OCI-LY1 (cell line): Measurements from ENCODE around the gene UROC1.

Source experiments
- H2AFZ ChIP-seq: fragments of 200-600 bp; sonication (generic), shearing (Covaris generic); 2 replicates; pipeline ENCODE4 v1.6.0; 2014; ENCODE audit warnings: antibody characterized with exemption, mild to moderate bottlenecking, low read length
- H3F3A ChIP-seq: fragments of 200-600 bp; sonication (generic), shearing (Covaris generic); 2 replicates; pipeline ENCODE4 v1.6.0; 2014; ENCODE audit warnings: mild to moderate bottlenecking, antibody characterized with exemption, low read length, moderate library complexity; ENCODE audit not compliant: insufficient read depth
- H3K27ac ChIP-seq: fragments of 200-600 bp; sonication (generic); 2 replicates; pipeline ENCODE4 v1.5.1; 2014; ENCODE audit warnings: low read length, mixed run types, mild to moderate bottlenecking, low read depth; ENCODE audit not compliant: poor library complexity, severe bottlenecking
- H3K27me3 ChIP-seq: fragments of 200-600 bp; sonication (generic); 2 replicates; pipeline ENCODE4 v1.6.0; 2014; ENCODE audit warnings: antibody characterized with exemption, mild to moderate bottlenecking, low read length, moderate library complexity; ENCODE audit not compliant: insufficient read depth
- H3K36me3 ChIP-seq: fragments of 200-600 bp; sonication (generic); 2 replicates; pipeline ENCODE4 v1.6.1; 2014; ENCODE audit warnings: mild to moderate bottlenecking, antibody characterized with exemption, low read length, moderate library complexity, mixed read lengths; ENCODE audit not compliant: insufficient read depth
- H3K4me1 ChIP-seq: fragments of 200-600 bp; sonication (generic); 2 replicates; pipeline ENCODE4 v1.5.1; 2014; ENCODE audit warnings: mild to moderate bottlenecking, low read length, moderate library complexity; ENCODE audit not compliant: insufficient read depth, severe bottlenecking
- H3K4me2 ChIP-seq: fragments of 200-600 bp; sonication (generic), shearing (Covaris generic); 2 replicates; pipeline ENCODE4 v1.6.1; 2014; ENCODE audit warnings: low read length
- H3K4me3 ChIP-seq: fragments of 200-600 bp; sonication (generic); 2 replicates; pipeline ENCODE4 v1.5.1; 2014; ENCODE audit warnings: low read length, low read depth, mild to moderate bottlenecking, mixed read lengths; ENCODE audit not compliant: poor library complexity, severe bottlenecking
- H3K79me2 ChIP-seq: fragments of 200-600 bp; shearing (Covaris generic); 2 replicates; pipeline ENCODE4 v1.6.1; 2016; ENCODE audit warnings: mixed run types, low read length, mixed read lengths; ENCODE audit not compliant: insufficient read depth
- H3K9ac ChIP-seq: fragments of 200-600 bp; sonication (generic), shearing (Covaris generic); 2 replicates; pipeline ENCODE4 v1.6.1; 2014; ENCODE audit warnings: mild to moderate bottlenecking, low read length, mixed read lengths
- H3K9me2 ChIP-seq: fragments of 200-600 bp; sonication (generic), shearing (Covaris generic); 2 replicates; pipeline ENCODE4 v1.6.1; 2014; ENCODE audit warnings: low read depth, mild to moderate bottlenecking, low read length, mixed read lengths
- H3K9me3 ChIP-seq: fragments of 200-600 bp; shearing (Covaris generic); 2 replicates; pipeline ENCODE4 v1.6.1; 2014; ENCODE audit warnings: low read length, mixed read lengths
- H4K20me1 ChIP-seq: fragments of 200-600 bp; sonication (generic), shearing (Covaris generic); 2 replicates; pipeline ENCODE4 v1.6.0; 2016; ENCODE audit warnings: mild to moderate bottlenecking, low read length; ENCODE audit not compliant: insufficient read depth
- EZH2 ChIP-seq: fragments of 200-600 bp; sonication (generic), shearing (Covaris generic); IDR thresholded peaks from 2 replicates; pipeline ENCODE4 v1.8.0; 2017; ENCODE audit warnings: borderline replicate concordance, mixed run types, mild to moderate bottlenecking, antibody characterized with exemption, low read length, moderate library complexity, mixed read lengths
- TF ChIP-seq, protein P1 (sequence below): fragments of 200-600 bp; sonication (generic), shearing (Covaris generic); IDR thresholded peaks from 2 replicates; pipeline ENCODE4 v1.5.1; 2017; ENCODE audit warnings: mild to moderate bottlenecking, antibody characterized with exemption, low read length, moderate library complexity, mixed read lengths

Gene UROC1

GRCh38 chr3:126545544-126545943, 28.0 kb upstream of the UROC1 start:
- Histone ChIP-seq H3K27me3 (no peaks in the 10 kb centered on the region), H3K9me2 (no peaks in the 10 kb centered on the region), H4K20me1 (no peaks in the 10 kb centered on the region), H3K4me3 (no peak overlapping the region), H3K27ac (no peak overlapping the region), H3K79me2 (no peaks in the 10 kb centered on the region), H3K4me1 (no peaks in the 10 kb centered on the region), H3K4me2 (no peak overlapping the region), H3K9ac (no peak overlapping the region), H3F3A (no peaks in the 10 kb centered on the region), H2AFZ (no peak overlapping the region), H3K36me3 (no peaks in the 10 kb centered on the region), H3K9me3 (no peaks in the 10 kb centered on the region)
- no peak for TF ChIP-seq EZH2
- TF ChIP-seq, protein P1, sequence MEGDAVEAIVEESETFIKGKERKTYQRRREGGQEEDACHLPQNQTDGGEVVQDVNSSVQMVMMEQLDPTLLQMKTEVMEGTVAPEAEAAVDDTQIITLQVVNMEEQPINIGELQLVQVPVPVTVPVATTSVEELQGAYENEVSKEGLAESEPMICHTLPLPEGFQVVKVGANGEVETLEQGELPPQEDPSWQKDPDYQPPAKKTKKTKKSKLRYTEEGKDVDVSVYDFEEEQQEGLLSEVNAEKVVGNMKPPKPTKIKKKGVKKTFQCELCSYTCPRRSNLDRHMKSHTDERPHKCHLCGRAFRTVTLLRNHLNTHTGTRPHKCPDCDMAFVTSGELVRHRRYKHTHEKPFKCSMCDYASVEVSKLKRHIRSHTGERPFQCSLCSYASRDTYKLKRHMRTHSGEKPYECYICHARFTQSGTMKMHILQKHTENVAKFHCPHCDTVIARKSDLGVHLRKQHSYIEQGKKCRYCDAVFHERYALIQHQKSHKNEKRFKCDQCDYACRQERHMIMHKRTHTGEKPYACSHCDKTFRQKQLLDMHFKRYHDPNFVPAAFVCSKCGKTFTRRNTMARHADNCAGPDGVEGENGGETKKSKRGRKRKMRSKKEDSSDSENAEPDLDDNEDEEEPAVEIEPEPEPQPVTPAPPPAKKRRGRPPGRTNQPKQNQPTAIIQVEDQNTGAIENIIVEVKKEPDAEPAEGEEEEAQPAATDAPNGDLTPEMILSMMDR = no peak

- H3K9ac ChIP-seq = no peak overlapping the region
- no peaks in the 10 kb centered on the region for H3K36me3 ChIP-seq
- no peak overlapping the region for H3K4me2 ChIP-seq
- no peak overlapping the region for H2AFZ ChIP-seq
- H3F3A ChIP-seq = no peaks in the 10 kb centered on the region
- H3K4me3 ChIP-seq = no peak overlapping the region
- no peaks in the 10 kb centered on the region for H3K9me3 ChIP-seq
- H3K27ac ChIP-seq = no peak overlapping the region
- no peaks in the 10 kb centered on the region for H3K4me1 ChIP-seq
- H3K9me2 ChIP-seq = no peaks in the 10 kb centered on the region
- TF ChIP-seq, protein P1 = no peak
- TF ChIP-seq EZH2 = no peak
- no peaks in the 10 kb centered on the region for H4K20me1 ChIP-seq
- no peaks in the 10 kb centered on the region for H3K27me3 ChIP-seq
- no peaks in the 10 kb centered on the region for H3K79me2 ChIP-seq
Measured at GRCh38 chr3:126544596-126545281, 27.2 kb upstream of the UROC1 start.

- H3K36me3 ChIP-seq = no peaks in the 10 kb centered on the region
Measured at GRCh38 chr3:126543457-126544061, 26.0 kb upstream of the UROC1 start.

More at GRCh38 chr3:126543457-126544061, 26.0 kb upstream of the UROC1 start:
- H3K4me1 ChIP-seq = no peaks in the 10 kb centered on the region
- no peaks in the 10 kb centered on the region for H4K20me1 ChIP-seq
- no peak overlapping the region for H2AFZ ChIP-seq
- H3K4me3 ChIP-seq = no peak overlapping the region
- no peaks in the 10 kb centered on the region for H3K27me3 ChIP-seq
- no peak overlapping the region for H3K4me2 ChIP-seq
- TF ChIP-seq EZH2 = no peak
- TF ChIP-seq, protein P1 = no peak
- no peaks in the 10 kb centered on the region for H3K9me2 ChIP-seq
- no peaks in the 10 kb centered on the region for H3F3A ChIP-seq
- H3K9ac ChIP-seq = no peak overlapping the region
- no peaks in the 10 kb centered on the region for H3K79me2 ChIP-seq
- no peak overlapping the region for H3K27ac ChIP-seq
- H3K9me3 ChIP-seq = no peaks in the 10 kb centered on the region
